GM12864 (cell line): Measurements from ENCODE around the gene TAF1B.
"Not testable (repeated sequence)": the region's sequence is repeated elsewhere in the genome, so short reads cannot be mapped to it uniquely, and the experiment has no call there.

ENCODE experiments used
- DNase-seq: peaks from one replicate; pipeline ENCODE4 v3.0.0-alpha.2; 2011; ENCODE audit warnings: low read depth
- H3K4me3 ChIP-seq: 2 replicates; pipeline ENCODE4 v1.5.1; 2011; ENCODE audit warnings: mild to moderate bottlenecking, low read depth, low read length, control low read depth
- CTCF ChIP-seq: IDR thresholded peaks from 2 replicates; pipeline ENCODE4 v1.5.1; 2011; ENCODE audit warnings: low read depth, mild to moderate bottlenecking, moderate library complexity, low read length, control low read depth, inconsistent platforms; ENCODE audit errors: missing control alignments

Gene TAF1B

DNA sequence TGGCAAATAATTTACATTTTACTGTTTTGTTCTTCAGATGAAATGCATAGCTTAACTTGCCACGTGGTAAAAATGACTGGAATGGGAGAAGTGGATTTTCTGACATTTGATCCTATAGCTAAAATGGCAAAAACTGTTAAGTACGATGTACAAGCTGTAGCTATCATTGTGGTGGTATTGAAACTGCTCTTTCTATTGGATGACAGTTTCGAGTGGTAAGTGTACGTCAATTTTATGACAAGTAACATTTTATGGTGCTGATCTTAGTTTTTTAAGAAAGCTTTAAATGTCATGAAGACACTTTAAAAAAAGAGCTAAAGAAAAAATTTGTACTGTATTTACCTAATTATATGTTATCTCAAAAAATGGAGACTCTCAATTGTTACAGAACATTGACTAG lies 67.4 kb downstream of the TAF1B start:
- TF ChIP-seq CTCF: no peak
- no peak overlapping the region for H3K4me3 ChIP-seq
- DNase-seq: no peak

- no peak for DNase-seq
- no peak overlapping the region for H3K4me3 ChIP-seq
Observed at GRCh38 chr2:9912468-9912867, 69.2 kb downstream of the TAF1B start.

GRCh38 chr2:9914384-9915065 lies 71.3 kb downstream of the TAF1B start:
- H3K4me3 ChIP-seq: no peak overlapping the region
- peak; percentile 65 for DNase-seq
- peak; percentile 39 for TF ChIP-seq CTCF

More at GRCh38 chr2:9912468-9912867, 69.2 kb downstream of the TAF1B start:
- no peak for TF ChIP-seq CTCF

DNA sequence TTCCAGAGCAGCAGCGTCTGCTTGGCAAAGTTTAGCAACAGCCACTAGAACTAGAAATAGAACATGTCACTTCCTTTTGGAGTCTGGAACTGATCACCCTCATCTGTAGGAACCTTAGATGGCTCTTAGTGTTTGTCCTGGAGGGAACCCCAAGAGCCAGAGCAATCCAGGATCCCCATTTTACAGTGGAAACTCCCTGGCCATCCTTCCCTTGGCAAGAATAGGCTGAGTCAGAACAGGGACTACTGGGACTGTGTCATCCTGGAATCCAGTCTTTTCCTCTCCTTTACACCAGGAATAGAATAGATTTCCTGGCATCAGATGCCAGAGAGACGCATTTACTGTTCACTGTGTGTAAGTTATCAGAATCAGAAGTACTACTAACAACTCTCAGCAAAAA lies 75.0 kb downstream of the TAF1B start:
- no peak for DNase-seq
- no peak for TF ChIP-seq CTCF
- no peak overlapping the region for H3K4me3 ChIP-seq

GRCh38 chr2:9919512-9919911 lies 76.2 kb downstream of the TAF1B start:
- no peak overlapping the region for H3K4me3 ChIP-seq
- no peak for TF ChIP-seq CTCF

DNA sequence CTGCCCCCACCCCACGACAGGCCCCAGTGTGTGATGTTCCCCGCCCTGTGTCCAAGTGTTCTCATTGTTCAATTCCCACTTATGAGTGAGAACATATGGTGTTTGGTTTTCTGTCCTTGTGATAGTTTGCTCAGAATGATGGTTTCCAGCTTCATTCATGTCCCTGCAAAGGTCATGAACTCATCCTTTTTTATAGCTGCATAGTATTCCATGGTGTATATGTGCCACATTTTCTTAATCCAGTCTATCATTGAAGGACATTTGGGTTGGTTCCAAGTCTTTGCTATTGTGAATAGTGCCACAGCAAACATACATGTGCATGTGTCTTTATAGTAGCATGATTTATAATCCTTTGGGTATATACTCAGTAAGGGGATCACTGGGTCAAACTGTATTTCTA lies 83.7 kb downstream of the TAF1B start:
- not testable (repeated sequence) for H3K4me3 ChIP-seq

More at GRCh38 chr2:9919512-9919911, 76.2 kb downstream of the TAF1B start:
- no peak for DNase-seq

GRCh38 chr2:9937258-9937657 lies 94.0 kb downstream of the TAF1B start:
- no peak for TF ChIP-seq CTCF
- no peak for DNase-seq
- H3K4me3 ChIP-seq: no peak overlapping the region

More for the DNA sequence above, 83.7 kb downstream of the TAF1B start:
- DNase-seq: not testable (repeated sequence)
